NCI-H128 (cell line): Measurements from ENCODE around the gene AQP2.

Experiments used
- DNase-seq: peaks from one replicate; lab custom pipeline; 2025; ENCODE audit not compliant: unreplicated experiment; lab: John Stamatoyannopoulos, UW

AQP2 gene

GRCh38 chr12:49939707-49940106, 10.8 kb upstream of the AQP2 start:
- no peak for DNase-seq

- no peak for DNase-seq
Observed at GRCh38 chr12:49941556-49942511, 8.7 kb upstream of the AQP2 start.

GRCh38 chr12:49942512-49942893, 8.0 kb upstream of the AQP2 start:
- no peak for DNase-seq

GRCh38 chr12:49942921-49943624, 7.5 kb upstream of the AQP2 start:
- no peak for DNase-seq

GRCh38 chr12:49943625-49943960, 6.9 kb upstream of the AQP2 start:
- DNase-seq, result no peak

- DNase-seq, result no peak
Observed at GRCh38 chr12:49944046-49944445, 6.5 kb upstream of the AQP2 start.

GRCh38 chr12:49944718-49945117, 5.8 kb upstream of the AQP2 start:
- DNase-seq, result no peak

- DNase-seq, result no peak
Observed at GRCh38 chr12:49945394-49946080, 5.0 kb upstream of the AQP2 start.

GRCh38 chr12:49946086-49946485, 4.5 kb upstream of the AQP2 start:
- DNase-seq, result no peak

- DNase-seq, result no peak
Observed at GRCh38 chr12:49946497-49946896, 4.0 kb upstream of the AQP2 start.

GRCh38 chr12:49947593-49948226, 2.8 kb upstream of the AQP2 start:
- DNase-seq, result no peak

GRCh38 chr12:49948866-49949845, 1.4 kb upstream of the AQP2 start:
- no peak for DNase-seq

- no peak for DNase-seq
Observed at GRCh38 chr12:49949866-49950265, 671 bp upstream of the AQP2 start.

GRCh38 chr12:49951411-49952240, 1.1 kb downstream of the AQP2 start:
- DNase-seq, result no peak

- no peak for DNase-seq
Observed at GRCh38 chr12:49952391-49953055, 2.0 kb downstream of the AQP2 start.

GRCh38 chr12:49953151-49953550, 2.6 kb downstream of the AQP2 start:
- no peak for DNase-seq

GRCh38 chr12:49953961-49954846, 3.7 kb downstream of the AQP2 start:
- DNase-seq, result no peak
